Embryonic facial prominence (tissue), 1 donor: ENCODE measurements around the gene FPR1.
"Not testable (repeated sequence)": the region's sequence is repeated elsewhere in the genome, so short reads cannot be mapped to it uniquely, and the experiment has no call there.

Experiments
- DNase-seq: peaks from one replicate; pipeline ENCODE4 v3.0.0-alpha.2; 2016; ENCODE audit errors: extremely low spot score

FPR1 gene

GRCh38 chr19:51779703-51780102 lies 28.0 kb upstream of the FPR1 start:
- DNase-seq, result no peak

DNA sequence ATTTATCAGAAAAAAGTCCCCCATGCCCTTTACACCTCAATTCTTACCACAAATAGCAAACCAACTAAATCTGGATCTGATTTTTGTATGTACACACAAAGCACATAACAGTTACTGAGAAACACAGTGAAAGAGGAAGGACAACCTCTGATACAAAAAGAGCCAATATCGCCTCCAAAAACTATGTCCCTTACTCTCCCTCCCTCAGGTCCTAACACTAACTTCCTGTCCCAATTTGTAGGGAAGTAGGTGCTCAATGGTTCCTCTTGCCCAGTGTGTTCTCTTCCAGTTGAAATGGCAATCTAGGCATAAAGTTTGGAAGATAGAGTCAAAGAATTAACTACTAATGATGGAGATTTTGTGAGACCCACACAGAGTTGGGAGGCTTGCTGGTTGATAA lies 27.5 kb upstream of the FPR1 start:
- no peak for DNase-seq

- DNase-seq, result peak; percentile 50
These were observed 26.1 kb upstream of the FPR1 start for GRCh38 chr19:51777570-51778462.

DNA sequence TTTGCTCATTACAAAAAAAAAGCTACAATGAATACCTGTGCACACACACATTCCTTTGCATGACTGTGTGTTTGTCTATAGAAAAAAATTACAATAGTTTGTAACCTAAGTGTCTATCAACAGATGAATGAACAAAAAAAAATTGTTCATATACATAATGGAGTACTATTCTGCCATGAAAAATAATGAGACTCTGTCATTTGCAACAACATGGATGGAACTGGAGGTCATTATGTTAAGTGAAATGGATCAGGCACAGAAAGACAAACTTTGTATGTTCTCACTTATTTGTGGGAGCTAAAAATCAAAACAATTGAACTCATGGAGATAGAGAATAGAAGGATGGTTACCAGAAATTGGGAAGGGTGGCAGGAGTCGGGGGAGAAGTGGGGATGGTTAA lies 24.9 kb upstream of the FPR1 start:
- DNase-seq, result not testable (repeated sequence)

- DNase-seq, result no peak
These were observed 21.3 kb upstream of the FPR1 start for GRCh38 chr19:51772977-51773376.

GRCh38 chr19:51771376-51772130 lies 19.9 kb upstream of the FPR1 start:
- no peak for DNase-seq

- DNase-seq, result no peak
These were observed 14.8 kb upstream of the FPR1 start for GRCh38 chr19:51766461-51766860.

DNA sequence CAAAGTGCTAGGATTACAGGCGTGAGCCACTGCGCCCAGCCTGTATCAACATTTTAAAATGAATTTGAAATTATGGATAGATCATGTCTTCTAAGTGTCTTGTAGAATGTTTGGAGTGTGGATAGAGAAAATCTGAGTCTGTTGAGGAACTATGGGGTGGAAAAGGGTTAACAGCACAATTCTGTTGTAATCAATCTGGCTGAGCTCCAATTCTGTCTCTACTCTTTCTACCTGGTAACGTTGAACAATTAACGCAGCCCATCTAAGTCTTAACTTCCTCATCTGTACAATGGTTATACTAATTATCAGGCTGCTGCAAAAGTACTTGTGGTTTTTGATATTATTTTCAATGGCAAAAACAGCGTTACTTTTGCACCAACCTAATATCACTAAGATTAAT lies 13.4 kb upstream of the FPR1 start:
- DNase-seq, result no peak

DNA sequence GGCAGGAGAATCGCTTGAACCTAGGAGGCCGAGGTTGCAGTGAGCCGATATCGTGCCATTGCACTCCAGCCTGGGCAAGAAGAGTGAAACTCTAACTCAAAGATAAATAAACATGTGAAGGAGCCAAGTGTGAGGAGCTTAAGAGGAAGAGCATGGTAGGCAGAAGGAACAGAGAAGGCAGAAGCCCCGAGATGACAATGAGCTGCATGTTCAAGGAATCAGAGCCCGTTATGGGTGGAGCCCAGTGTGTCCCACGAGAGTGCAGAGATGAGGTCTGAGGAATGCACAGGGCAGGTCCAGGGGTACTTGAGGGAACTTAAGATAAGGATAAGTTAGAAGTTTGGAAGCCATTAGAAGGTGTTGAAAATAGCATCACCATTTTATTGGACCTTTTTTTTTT lies 10.0 kb upstream of the FPR1 start:
- DNase-seq, result no peak

DNA sequence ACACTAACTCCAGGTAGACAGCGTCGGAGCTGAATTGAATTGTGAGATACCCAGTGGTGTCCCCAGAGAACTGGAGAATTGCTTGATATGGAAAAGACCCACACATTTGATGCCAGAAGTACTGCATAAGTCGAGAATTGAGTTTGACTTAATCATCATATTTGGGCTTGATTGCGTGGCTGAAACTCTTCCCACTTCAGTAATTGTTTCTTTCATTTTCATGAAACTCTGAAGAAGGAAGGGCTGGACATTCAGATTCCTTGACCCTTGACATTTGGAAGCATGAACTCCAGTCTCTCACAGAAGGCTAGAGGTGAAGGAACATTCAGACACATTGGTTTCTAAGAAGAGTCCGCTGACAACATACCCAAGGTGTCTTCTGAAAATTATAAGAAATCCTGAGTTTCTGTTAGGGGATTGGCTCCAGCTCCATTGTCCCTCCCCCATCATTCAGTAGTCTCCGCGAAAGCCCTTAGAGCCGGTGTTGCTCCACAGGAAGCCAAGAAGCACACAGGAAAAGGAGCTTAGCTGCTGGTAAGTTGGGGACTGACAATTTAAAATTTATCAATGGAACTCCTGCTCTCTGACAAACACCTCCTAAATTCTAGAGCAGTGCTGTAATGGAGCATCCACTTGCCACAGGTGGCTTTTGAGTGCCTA lies 9.1 kb upstream of the FPR1 start, which contains the start of gene FPR2:
TSS of gene FPR2 (plus strand) at position 484 of the 660 bp plus-strand sequence. CDS start 7,479 bp downstream, outside the sequence.
- no peak for DNase-seq

- DNase-seq, result no peak
These were observed 3.9 kb upstream of the FPR1 start for GRCh38 chr19:51755571-51755970.

GRCh38 chr19:51754770-51755169 lies 3.1 kb upstream of the FPR1 start:
- no peak for DNase-seq

- DNase-seq, result no peak
These were observed 2.4 kb upstream of the FPR1 start for GRCh38 chr19:51754109-51754508.

DNA sequence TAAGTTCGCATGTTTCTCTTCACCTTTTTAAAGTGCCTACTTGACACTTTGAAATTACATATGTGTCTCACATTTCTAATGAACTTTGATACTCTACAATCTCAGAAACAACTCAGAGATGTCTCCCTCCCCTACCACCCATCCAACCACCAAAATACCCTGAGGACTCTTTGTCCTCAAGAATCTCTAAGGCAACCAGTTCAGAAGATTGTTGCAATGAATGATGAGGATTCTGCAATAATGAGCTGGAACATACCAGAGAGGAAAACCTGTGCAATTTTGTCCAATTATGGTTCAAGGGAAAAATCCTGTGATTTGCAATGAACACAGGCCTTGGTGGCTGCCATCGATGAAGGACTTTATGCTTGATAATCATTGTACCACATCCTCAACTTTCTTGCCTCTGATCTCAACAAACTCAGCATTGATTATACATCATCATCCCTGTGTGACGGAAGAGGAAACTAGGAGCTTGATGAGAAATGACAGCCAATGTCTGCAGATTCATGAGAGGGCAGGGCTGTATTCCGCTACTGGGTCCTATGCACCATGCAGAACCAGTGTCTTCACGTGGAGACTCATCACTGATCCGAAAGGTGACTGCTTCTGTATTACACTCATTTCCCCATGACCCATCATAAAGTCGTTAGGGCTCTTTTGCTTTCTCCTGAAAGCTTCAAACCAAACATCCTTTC lies 1.1 kb downstream of the FPR1 start:
- DNase-seq, result no peak

- no peak for DNase-seq
These were observed 1.7 kb downstream of the FPR1 start for GRCh38 chr19:51749979-51750378.

- no peak for DNase-seq
These were observed 4.9 kb downstream of the FPR1 start for GRCh38 chr19:51746731-51747130.

DNA sequence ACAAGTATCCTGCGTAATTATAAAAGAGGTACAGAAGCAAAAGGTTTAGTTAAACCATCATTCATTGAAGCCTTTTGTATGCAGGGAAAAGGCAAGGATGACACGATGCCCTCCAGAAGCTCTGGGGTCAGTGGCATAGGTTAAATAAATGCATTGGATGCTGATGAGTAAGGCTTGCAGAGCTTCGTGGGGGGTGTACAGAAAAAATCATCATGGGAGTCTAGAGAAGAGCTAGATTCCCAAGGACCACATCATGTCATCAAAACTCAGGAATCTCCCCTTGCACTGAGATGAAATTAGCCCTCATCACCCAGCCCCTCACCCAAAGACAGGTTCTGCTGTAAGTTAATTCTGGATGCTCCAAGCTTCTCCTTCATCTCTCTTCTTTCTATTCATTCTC lies 8.3 kb downstream of the FPR1 start:
- DNase-seq, result no peak

GRCh38 chr19:51742789-51743188 lies 8.9 kb downstream of the FPR1 start:
- DNase-seq, result no peak

GRCh38 chr19:51740356-51740755 lies 11.3 kb downstream of the FPR1 start:
- DNase-seq, result no peak

GRCh38 chr19:51739466-51740213 lies 12.0 kb downstream of the FPR1 start:
- DNase-seq, result no peak

GRCh38 chr19:51738523-51738922 lies 13.2 kb downstream of the FPR1 start:
- not testable (repeated sequence) for DNase-seq
